Endothelial cell of umbilical vein (primary cell): ENCODE data around the gene DLG1. TPM values are rescaled to one million over a fixed set of nuclear protein-coding genes. Genes with fewer than 3 reads are reported as not detected.
"Not testable (repeated sequence)": the region's sequence is repeated elsewhere in the genome, so short reads cannot be mapped to it uniquely, and the experiment has no call there.

Experiments used
- BruUV-seq: library from RNA; stranded (reverse); fragments of 400-500 nt; replicated peaks from 2 replicates; lab custom pipeline; 2021; lab: Mats Ljungman, UMichigan
- CTCF ChIA-PET: fragments of 300-600, 350-600 bp; sonication (Branson Sonifier 250); formaldehyde crosslinking; loops from one replicate; lab custom pipeline; 2021; ENCODE audit warnings: antibody characterized with exemption, inconsistent platforms; lab: Charles Lee
- POLR2A ChIA-PET: fragments of 300-600, 350-600 bp; sonication (Branson Sonifier 250); formaldehyde crosslinking; loops from one replicate; lab custom pipeline; 2021; ENCODE audit warnings: antibody characterized with exemption, inconsistent platforms; lab: Charles Lee
- DNase-seq: peaks from one replicate; pipeline ENCODE4 v3.0.0-alpha.2; 2011; ENCODE audit warnings: low read depth, low spot score
- FAIRE-seq: peaks from 2 replicates; lab custom pipeline; 2011; peaks lifted over from hg19 to GRCh38; lab: Jason Lieb, UNC
- H2AFZ ChIP-seq: 2 replicates; pipeline ENCODE4 v1.6.0; 2012; ENCODE audit warnings: low read depth, low read length, control low read depth, inconsistent platforms
- H3K27ac ChIP-seq: 2 replicates; pipeline ENCODE4 v1.5.1; 2011; ENCODE audit warnings: low read depth, mild to moderate bottlenecking, control low read depth, low read length, moderate library complexity; ENCODE audit not compliant: insufficient read depth
- H3K27me3 ChIP-seq, 2 experiments: 2 replicates each; pipeline versions ENCODE4 v1.6.0 to v1.6.1; 2011; ENCODE audit warnings: low read length in 2 of 2, mixed read lengths in 1 of 2; ENCODE audit not compliant: control insufficient read depth in 2 of 2, insufficient read depth in 2 of 2
- H3K36me3 ChIP-seq, 2 experiments: 2 replicates in 1 of 2; 3 replicates in 1 of 2; pipeline ENCODE4 v1.5.1; 2011; ENCODE audit warnings: low read length in 2 of 2, mild to moderate bottlenecking in 1 of 2, moderate library complexity in 1 of 2; ENCODE audit not compliant: control insufficient read depth in 2 of 2, insufficient read depth in 2 of 2; ENCODE audit errors: extremely low read depth in 1 of 2
- H3K4me1 ChIP-seq: 3 replicates; pipeline ENCODE4 v1.5.1; 2011; ENCODE audit warnings: mild to moderate bottlenecking, low read length; ENCODE audit not compliant: control insufficient read depth, insufficient read depth; ENCODE audit errors: extremely low read depth
- H3K4me2 ChIP-seq: 2 replicates; pipeline ENCODE4 v1.6.1; 2011; ENCODE audit warnings: low read length, control low read depth, mixed read lengths; ENCODE audit not compliant: insufficient read depth
- H3K4me3 ChIP-seq, 3 experiments: fragments of 200-600 bp in 1 of 3; sonication (generic), shearing (Covaris generic) in 1 of 3; replicated peaks in 1 of 3; 2 replicates each; pipeline ENCODE4 v1.5.1; 2011 to 2016; ENCODE audit warnings: control low read depth in 3 of 3, low read length in 3 of 3, mild to moderate bottlenecking in 2 of 3, inconsistent platforms in 1 of 3, low read depth in 1 of 3, moderate library complexity in 1 of 3; ENCODE audit not compliant: insufficient read depth in 1 of 3
- H3K79me2 ChIP-seq: 2 replicates; pipeline ENCODE4 v1.6.0; 2012; ENCODE audit warnings: low read length, inconsistent platforms; ENCODE audit not compliant: control insufficient read depth, insufficient read depth
- H3K9ac ChIP-seq: replicated peaks from 2 replicates; pipeline ENCODE3; 2011; ENCODE audit warnings: low read length, control low read depth; ENCODE audit not compliant: insufficient read depth; ENCODE audit errors: extremely low read depth
- H3K9me1 ChIP-seq: replicated peaks from 3 replicates; pipeline ENCODE4 v1.6.0; 2011; ENCODE audit warnings: mild to moderate bottlenecking, low read length; ENCODE audit not compliant: control insufficient read depth, insufficient read depth; ENCODE audit errors: extremely low read depth
- H3K9me3 ChIP-seq: replicated peaks from 2 replicates; pipeline ENCODE4 v1.5.1; 2012; ENCODE audit warnings: low read length, inconsistent platforms; ENCODE audit not compliant: control insufficient read depth, insufficient read depth
- H4K20me1 ChIP-seq: replicated peaks from 2 replicates; pipeline ENCODE3; 2011; ENCODE audit warnings: mild to moderate bottlenecking, low read length; ENCODE audit not compliant: control insufficient read depth, insufficient read depth; ENCODE audit errors: extremely low read depth
- EZH2 ChIP-seq: IDR thresholded peaks from 2 replicates; pipeline ENCODE4 v1.6.1; 2012; ENCODE audit warnings: borderline replicate concordance, low read depth, mild to moderate bottlenecking, moderate library complexity, low read length, inconsistent platforms; ENCODE audit not compliant: severe bottlenecking
- FOS ChIP-seq: IDR thresholded peaks from 2 replicates; pipeline ENCODE4 v1.6.1; 2011; ENCODE audit warnings: mild to moderate bottlenecking, low read length, moderate library complexity, borderline replicate concordance; ENCODE audit not compliant: insufficient read depth
- GATA2 ChIP-seq: IDR thresholded peaks from 2 replicates; pipeline ENCODE4 v1.7.0; 2011; ENCODE audit warnings: low read depth, mild to moderate bottlenecking, moderate library complexity, mixed read lengths, low read length; ENCODE audit not compliant: insufficient read length, insufficient read depth
- JUN ChIP-seq: IDR thresholded peaks from 2 replicates; pipeline ENCODE4 v1.6.1; 2011; ENCODE audit warnings: borderline replicate concordance, low read depth; ENCODE audit not compliant: insufficient read length, insufficient read depth
- MYC ChIP-seq: IDR thresholded peaks from one replicate; pipeline ENCODE4 v1.6.1; 2011; ENCODE audit warnings: mild to moderate bottlenecking, low read depth, low read length
- POLR2A ChIP-seq: IDR thresholded peaks from 2 replicates; pipeline ENCODE4 v1.6.1; 2012; ENCODE audit warnings: low read depth, mild to moderate bottlenecking, control low read depth, low read length
- POLR2AphosphoS5 ChIP-seq: IDR thresholded peaks from 2 replicates; pipeline ENCODE4 v1.6.1; 2012; ENCODE audit warnings: low read depth, mild to moderate bottlenecking, control low read depth, low read length, moderate library complexity; ENCODE audit not compliant: insufficient read depth
- dilution Hi-C: fragments of 300-500 bp; cut with MboI; formaldehyde crosslinking; loops from one replicate; pipeline ENCODE4 v1.15.0; 2019; ENCODE audit warnings: low sequenced_read_pairs; ENCODE audit not compliant: extremely low pct_ligation_motif_present
- intact Hi-C: fragments of 100-400 bp; cut with micrococcal nuclease; formaldehyde crosslinking; loops from one replicate; pipeline ENCODE4 v1.10.0; 2022
- polyA plus RNA-seq, 4 experiments: library from polyadenylated mRNA; depleted of rRNA in 3 of 4; stranded (reverse) in 3 of 4; unstranded in 1 of 4; fragments of >200 nt; gene quantifications; 2 replicates each; pipeline versions ENCODE4 v1.2.1 to v1.2.3, GENCODE V29; 2011 to 2012; ENCODE audit warnings: missing spikeins in 1 of 4
- total RNA-seq: library from RNA; stranded (reverse); gene quantifications from 2 replicates; pipeline ENCODE4 v1.2.3, GENCODE V29; 2021
- TF ChIP-seq, protein P1 (sequence below): IDR thresholded peaks from 2 replicates; pipeline ENCODE4 v1.6.1; 2011; ENCODE audit not compliant: insufficient read depth, insufficient read length
- TF ChIP-seq, protein P2 (sequence below), 2 donors: IDR thresholded peaks; 1 replicate in 1 of 2; 2 replicates in 1 of 2; pipeline ENCODE4 v1.5.1; 2011; ENCODE audit warnings: low read length in 2 of 2, mild to moderate bottlenecking in 2 of 2, moderate library complexity in 2 of 2, control low read depth in 1 of 2, inconsistent platforms in 1 of 2, low read depth in 1 of 2; ENCODE audit not compliant: insufficient read depth in 1 of 2; ENCODE audit errors: extremely low read depth in 1 of 2

Gene DLG1
- total and polyA plus RNA-seq, 2 donors (not counting 3 experiments of a cell fraction or from before 2014, with no cell fraction given), result 26.5 to 80.1 TPM

DNA sequence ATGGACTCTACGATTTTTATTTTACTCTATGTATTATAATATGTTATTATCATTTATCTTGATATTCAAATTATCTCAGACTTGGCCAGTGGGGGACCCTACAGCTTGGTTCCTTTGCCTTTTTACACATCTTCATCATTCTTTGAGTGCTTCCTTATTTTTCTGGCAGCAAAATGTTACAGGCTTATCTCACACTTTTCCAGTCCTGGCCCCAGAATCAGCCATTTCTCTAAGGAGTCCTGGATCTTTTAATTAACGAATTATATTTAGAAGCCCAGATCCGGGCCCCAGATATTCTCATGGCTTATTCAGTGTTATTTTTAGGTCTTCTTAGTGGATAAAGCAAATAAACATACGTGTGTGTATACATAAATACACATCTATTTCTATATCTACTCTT lies 236.0 kb downstream of the DLG1 start:
- dilution Hi-C loops, result no loop called here
- BruUV-seq, result no TSS peak

DNA sequence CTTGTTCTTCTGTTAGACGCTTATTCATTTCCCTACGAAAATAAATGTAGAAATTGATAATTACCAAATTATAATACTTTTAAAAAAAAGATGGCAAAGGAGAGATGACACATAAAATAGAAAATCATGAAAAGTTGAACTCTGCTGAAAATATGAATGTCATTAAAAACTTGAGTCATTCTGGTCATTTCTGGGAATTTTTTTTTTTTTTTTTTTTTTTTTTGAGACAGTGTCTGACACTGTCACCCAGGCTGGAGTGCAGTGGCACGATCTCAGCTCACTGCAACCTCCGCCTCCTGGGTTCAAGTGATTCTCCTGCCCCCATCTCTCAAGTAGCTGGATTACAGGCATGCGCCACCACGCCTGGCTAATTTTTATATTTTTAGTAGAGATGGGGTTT lies 246.8 kb downstream of the DLG1 start:
- DNase-seq, H3K79me2 ChIP-seq, intact Hi-C loops, H3K4me3 ChIP-seq, H3K9me1 ChIP-seq, H3K27ac ChIP-seq, H3K36me3 ChIP-seq, H4K20me1 ChIP-seq, POLR2A ChIA-PET, CTCF ChIA-PET, H3K4me2 ChIP-seq, BruUV-seq, H2AFZ ChIP-seq, H3K4me1 ChIP-seq, H3K27me3 ChIP-seq, H3K9ac ChIP-seq, dilution Hi-C loops, H3K9me3 ChIP-seq, FAIRE-seq: not testable (repeated sequence)

More for the DNA sequence above, 236.0 kb downstream of the DLG1 start:
- no peaks in the 10 kb centered on the region for H3K9me1 ChIP-seq
- no peaks in the 10 kb centered on the region for H3K9me3 ChIP-seq
- FAIRE-seq (no peak), DNase-seq (no peak)
- ChIA-PET POLR2A (no interaction called here), CTCF (no interaction called here)
- TF ChIP-seq, protein P1, sequence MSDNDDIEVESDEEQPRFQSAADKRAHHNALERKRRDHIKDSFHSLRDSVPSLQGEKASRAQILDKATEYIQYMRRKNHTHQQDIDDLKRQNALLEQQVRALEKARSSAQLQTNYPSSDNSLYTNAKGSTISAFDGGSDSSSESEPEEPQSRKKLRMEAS, result no peak
- TF ChIP-seq, protein P2, sequence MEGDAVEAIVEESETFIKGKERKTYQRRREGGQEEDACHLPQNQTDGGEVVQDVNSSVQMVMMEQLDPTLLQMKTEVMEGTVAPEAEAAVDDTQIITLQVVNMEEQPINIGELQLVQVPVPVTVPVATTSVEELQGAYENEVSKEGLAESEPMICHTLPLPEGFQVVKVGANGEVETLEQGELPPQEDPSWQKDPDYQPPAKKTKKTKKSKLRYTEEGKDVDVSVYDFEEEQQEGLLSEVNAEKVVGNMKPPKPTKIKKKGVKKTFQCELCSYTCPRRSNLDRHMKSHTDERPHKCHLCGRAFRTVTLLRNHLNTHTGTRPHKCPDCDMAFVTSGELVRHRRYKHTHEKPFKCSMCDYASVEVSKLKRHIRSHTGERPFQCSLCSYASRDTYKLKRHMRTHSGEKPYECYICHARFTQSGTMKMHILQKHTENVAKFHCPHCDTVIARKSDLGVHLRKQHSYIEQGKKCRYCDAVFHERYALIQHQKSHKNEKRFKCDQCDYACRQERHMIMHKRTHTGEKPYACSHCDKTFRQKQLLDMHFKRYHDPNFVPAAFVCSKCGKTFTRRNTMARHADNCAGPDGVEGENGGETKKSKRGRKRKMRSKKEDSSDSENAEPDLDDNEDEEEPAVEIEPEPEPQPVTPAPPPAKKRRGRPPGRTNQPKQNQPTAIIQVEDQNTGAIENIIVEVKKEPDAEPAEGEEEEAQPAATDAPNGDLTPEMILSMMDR (IDR thresholded peaks at IDR 0.05; ENCODE audit: extremely low read depth in 1 of 2, insufficient read depth in 1 of 2, low read depth in 1 of 2, low read length in 2 of 2), result no peak
- TF ChIP-seq JUN (no peak), POLR2AphosphoS5 (no peak), EZH2 (no peak), FOS (no peak), POLR2A (no peak), MYC (no peak), GATA2 (no peak)
- no peaks in the 10 kb centered on the region for H4K20me1 ChIP-seq
- no peak overlapping the region for H2AFZ ChIP-seq
- H3K4me1 ChIP-seq, result no peaks in the 10 kb centered on the region
- no peak overlapping the region for H3K4me2 ChIP-seq
- no peak overlapping the region for H3K9ac ChIP-seq
- intact Hi-C loops, result no loop called here
- H3K27ac ChIP-seq, result no peak overlapping the region
- H3K79me2 ChIP-seq, result no peaks in the 10 kb centered on the region
- H3K36me3 ChIP-seq, result peaks cover 2 to 14% of the 10 kb centered on the region in 2 experiments
- H3K27me3 ChIP-seq, result no peaks in the 10 kb centered on the region
- H3K4me3 ChIP-seq, result no peak overlapping the region
